IMR-90 (cell line): ENCODE measurements around the gene EFNB2. TPM values are rescaled to one million over a fixed set of nuclear protein-coding genes. Genes with fewer than 3 reads are reported as not detected.

Source experiments
- ATAC-seq: fragments of 200-7000 bp; cut with Tn5 transposase; 2 replicates; pipeline ENCODE4 v1.9.1; 2020; ENCODE audit warnings: low read depth, mild to moderate bottlenecking, moderate library complexity
- BruUV-seq: library from RNA; stranded (reverse); fragments of 400-500 nt; replicated peaks from 2 replicates; lab custom pipeline; 2021; lab: Mats Ljungman, UMichigan
- CTCF ChIA-PET: fragments of 300-600 bp; formaldehyde crosslinking; extraction: SDS; loops from one replicate; lab custom pipeline; 2021; ENCODE audit warnings: antibody characterized with exemption; lab: Yijun Ruan, JAX
- POLR2A ChIA-PET: fragments of 300-600 bp; sonication (Branson Sonifier 250); formaldehyde crosslinking; loops from one replicate; lab custom pipeline; 2022; ENCODE audit warnings: antibody characterized with exemption; ENCODE audit not compliant: unreplicated experiment; lab: Charles Lee
- DNase-seq: peaks from one replicate; pipeline ENCODE4 v3.0.0; 2013
- H2AFZ ChIP-seq: replicated peaks from 2 replicates; pipeline ENCODE3; 2013; ENCODE audit warnings: low read length, mild to moderate bottlenecking; ENCODE audit not compliant: poor library complexity
- H2AK5ac ChIP-seq: 2 replicates; pipeline ENCODE4 v1.6.1; 2013; ENCODE audit warnings: low read depth, low read length, inconsistent platforms
- H2AK9ac ChIP-seq: replicated peaks from 2 replicates; pipeline ENCODE3; 2013; ENCODE audit warnings: mild to moderate bottlenecking, low read depth, low read length, moderate library complexity; ENCODE audit not compliant: poor library complexity
- H2BK120ac ChIP-seq: 2 replicates; pipeline ENCODE4 v1.6.1; 2013; ENCODE audit warnings: low read depth, low read length, inconsistent platforms
- H2BK15ac ChIP-seq: 3 replicates; pipeline ENCODE4 v1.6.1; 2013; ENCODE audit warnings: low read depth, low read length, inconsistent platforms
- H2BK20ac ChIP-seq: 2 replicates; pipeline ENCODE4 v1.6.1; 2013; ENCODE audit warnings: low read depth, mild to moderate bottlenecking, inconsistent platforms, low read length, moderate library complexity
- H2BK5ac ChIP-seq: 2 replicates; pipeline ENCODE4 v1.6.1; 2013; ENCODE audit warnings: mild to moderate bottlenecking, low read depth, low read length, inconsistent platforms; ENCODE audit not compliant: poor library complexity, severe bottlenecking
- H3K14ac ChIP-seq: replicated peaks from 2 replicates; pipeline ENCODE4 v1.6.1; 2013; ENCODE audit warnings: low read depth, low read length, inconsistent platforms
- H3K18ac ChIP-seq: 2 replicates; pipeline ENCODE4 v1.6.1; 2013; ENCODE audit warnings: low read depth, low read length, control low read depth
- H3K23ac ChIP-seq: 2 replicates; pipeline ENCODE4 v1.6.1; 2013; ENCODE audit warnings: low read depth, low read length, inconsistent platforms
- H3K27ac ChIP-seq: 2 replicates; pipeline ENCODE4 v1.5.1; 2013; ENCODE audit warnings: mild to moderate bottlenecking, control low read depth, low read length; ENCODE audit not compliant: insufficient read depth
- H3K27me3 ChIP-seq: 2 replicates; pipeline ENCODE4 v1.6.1; 2013; ENCODE audit warnings: low read length; ENCODE audit not compliant: control insufficient read depth, insufficient read depth
- H3K36me3 ChIP-seq: 2 replicates; pipeline ENCODE4 v1.6.1; 2013; ENCODE audit warnings: low read length, mixed read lengths; ENCODE audit not compliant: control insufficient read depth, insufficient read depth
- H3K4ac ChIP-seq: 2 replicates; pipeline ENCODE4 v1.6.1; 2013; ENCODE audit warnings: low read depth, low read length, inconsistent platforms
- H3K4me1 ChIP-seq: 2 replicates; pipeline ENCODE4 v1.6.1; 2013; ENCODE audit warnings: low read length, mixed read lengths; ENCODE audit not compliant: control insufficient read depth, insufficient read depth
- H3K4me2 ChIP-seq: 2 replicates; pipeline ENCODE4 v1.6.1; 2013; ENCODE audit warnings: low read depth, mild to moderate bottlenecking, control low read depth, low read length, moderate library complexity
- H3K4me3 ChIP-seq: 2 replicates; pipeline ENCODE4 v1.5.1; 2013; ENCODE audit warnings: low read depth, mild to moderate bottlenecking, control low read depth, low read length, moderate library complexity; ENCODE audit not compliant: insufficient read depth
- H3K56ac ChIP-seq: 2 replicates; pipeline ENCODE4 v1.6.1; 2013; ENCODE audit warnings: low read length, inconsistent platforms; ENCODE audit not compliant: insufficient read depth; ENCODE audit errors: extremely low read depth
- H3K79me1 ChIP-seq, 2 experiments: 2 replicates each; pipeline ENCODE4 v1.6.1; 2013; ENCODE audit warnings: low read length in 2 of 2, inconsistent platforms in 1 of 2, low read depth in 1 of 2
- H3K9ac ChIP-seq: 2 replicates; pipeline ENCODE4 v1.6.1; 2013; ENCODE audit warnings: low read depth, low read length, control low read depth
- H3K9me1 ChIP-seq: 2 replicates; pipeline ENCODE4 v1.6.1; 2013; ENCODE audit warnings: low read length, inconsistent platforms; ENCODE audit not compliant: insufficient read depth
- H3K9me3 ChIP-seq: 2 replicates; pipeline ENCODE4 v1.6.1; 2013; ENCODE audit warnings: low read length; ENCODE audit not compliant: control insufficient read depth, insufficient read depth
- H4K20me1 ChIP-seq: 2 replicates; pipeline ENCODE4 v1.6.1; 2013; ENCODE audit warnings: low read length, inconsistent platforms; ENCODE audit not compliant: insufficient read depth
- H4K5ac ChIP-seq: 2 replicates; pipeline ENCODE4 v1.6.1; 2013; ENCODE audit warnings: mild to moderate bottlenecking, low read depth, low read length, control low read depth
- H4K8ac ChIP-seq, 2 experiments: 2 replicates each; pipeline ENCODE4 v1.6.1; 2013; ENCODE audit warnings: low read depth in 2 of 2, low read length in 2 of 2, control low read depth in 1 of 2, inconsistent platforms in 1 of 2
- H4K91ac ChIP-seq: 2 replicates; pipeline ENCODE4 v1.6.1; 2013; ENCODE audit warnings: low read depth, low read length, inconsistent platforms; ENCODE audit not compliant: insufficient read depth
- BHLHE40 ChIP-seq: fragments of 150-350 bp; IDR thresholded peaks from 2 replicates; pipeline ENCODE4 v1.6.1; 2016; ENCODE audit warnings: mild to moderate bottlenecking, low read depth, low read length
- CEBPB ChIP-seq: IDR thresholded peaks from 2 replicates; pipeline ENCODE4 v1.6.1; 2012; ENCODE audit warnings: low read depth, low read length, improper control_type of control experiment
- CHD1 ChIP-seq: IDR thresholded peaks from 2 replicates; pipeline ENCODE4 v1.6.1; 2012; ENCODE audit warnings: low read depth, low read length, improper control_type of control experiment
- CTCF ChIP-seq: conservative IDR thresholded peaks from 2 replicates; pipeline ENCODE4 v1.5.1; 2012; ENCODE audit warnings: mild to moderate bottlenecking, low read depth, low read length, improper control_type of control experiment
- MAFK ChIP-seq: IDR thresholded peaks from 2 replicates; pipeline ENCODE4 v1.6.1; 2012; ENCODE audit warnings: low read depth, low read length, improper control_type of control experiment
- MAZ ChIP-seq: IDR thresholded peaks from 2 replicates; pipeline ENCODE4 v1.6.1; 2012; ENCODE audit warnings: low read depth, mild to moderate bottlenecking, low read length, improper control_type of control experiment, moderate library complexity, borderline replicate concordance
- POLR2A ChIP-seq: IDR thresholded peaks from 2 replicates; pipeline ENCODE4 v1.6.1; 2012; ENCODE audit warnings: mild to moderate bottlenecking, low read depth, low read length
- RAD21 ChIP-seq: IDR thresholded peaks from 2 replicates; pipeline ENCODE4 v1.6.1; 2012; ENCODE audit warnings: low read length, improper control_type of control experiment
- RCOR1 ChIP-seq: IDR thresholded peaks from 2 replicates; pipeline ENCODE4 v1.6.1; 2012; ENCODE audit warnings: mild to moderate bottlenecking, low read length, improper control_type of control experiment; ENCODE audit not compliant: insufficient replicate concordance
- RFX5 ChIP-seq: IDR thresholded peaks from 2 replicates; pipeline ENCODE4 v1.8.0; 2012; ENCODE audit warnings: low read depth, mild to moderate bottlenecking, low read length, moderate library complexity
- SMC3 ChIP-seq: fragments of 150-350 bp; IDR thresholded peaks from 2 replicates; pipeline ENCODE4 v1.6.1; 2016; ENCODE audit warnings: low read depth, mild to moderate bottlenecking, antibody characterized with exemption, low read length, moderate library complexity
- WGBS, 2 experiments: methylation state at CpG; one replicate each; pipeline versions ENCODE4 v1.1.5 to v1.1.7; 2013; ENCODE audit warnings: missing lambda C conversion rate in 2 of 2; ENCODE audit not compliant: insufficient read length in 1 of 2; ENCODE audit errors: extremely low coverage in 2 of 2; 5-methylcytosine and 5-hydroxymethylcytosine counted together
- dilution Hi-C: fragments of 300-500 bp; cut with HindIII; formaldehyde crosslinking; loops from one replicate; pipeline ENCODE4 v1.14.3; 2018; ENCODE audit warnings: low sequenced_read_pairs; ENCODE audit not compliant: unreplicated experiment
- in situ Hi-C: fragments of 300-500 bp; cut with MboI; formaldehyde crosslinking; loops from 3 replicates; pipeline ENCODE4 v1.14.3; 2019; ENCODE audit warnings: low sequenced_read_pairs, inconsistent platforms, mixed read lengths
- intact Hi-C: fragments of 100-400 bp; cut with micrococcal nuclease; formaldehyde crosslinking; loops from 2 replicates; pipeline ENCODE4 v1.10.0; 2022
- polyA plus RNA-seq, 3 experiments: library from polyadenylated mRNA; depleted of rRNA; stranded (reverse); fragments of >200 nt; gene quantifications; 2 replicates each; pipeline ENCODE4 v1.2.3, GENCODE V29; 2012; ENCODE audit warnings: low replicate concordance in 1 of 3
- total RNA-seq: library from RNA; depleted of rRNA; stranded (reverse); fragments of >200 nt; gene quantifications from 2 replicates; pipeline ENCODE4 v1.2.3, GENCODE V29; 2012
- TF ChIP-seq, protein P1 (sequence below): fragments of 150-350 bp; IDR thresholded peaks from 2 replicates; pipeline ENCODE4 v1.6.1; 2016; ENCODE audit warnings: low read depth, mild to moderate bottlenecking, low read length, moderate library complexity, borderline replicate concordance
- TF ChIP-seq, protein P2 (sequence below): fragments of 150-350 bp; IDR thresholded peaks from 2 replicates; pipeline ENCODE4 v1.6.1; 2017; ENCODE audit warnings: mild to moderate bottlenecking, antibody characterized with exemption, low read length, low read depth

Gene EFNB2
- total and polyA plus RNA-seq, 2 of the 4 experiments (the other 2 are of a cell fraction), result 5.4 to 6.0 TPM

DNA sequence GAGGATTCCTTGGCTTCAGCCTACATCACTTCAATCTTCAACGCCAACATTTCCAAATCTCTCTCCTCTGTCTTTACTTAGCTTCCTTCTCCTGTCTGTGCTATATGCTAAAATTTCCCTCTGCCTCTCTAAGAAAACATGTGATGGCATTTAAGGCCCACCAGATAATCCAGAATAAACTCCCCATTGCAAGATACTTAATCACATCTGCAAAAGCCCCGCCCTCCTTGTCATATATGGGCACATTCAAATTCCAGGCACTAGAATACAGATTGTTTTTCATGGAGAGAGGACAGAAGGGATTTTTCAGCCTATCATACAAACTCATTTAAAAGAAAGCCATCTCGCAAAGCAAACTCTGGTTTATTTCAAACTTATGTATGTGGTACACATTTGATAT is 16.3 kb upstream of the EFNB2 start:
- no peak overlapping the region for H3K4ac ChIP-seq
- no peak overlapping the region for H3K4me2 ChIP-seq
- H4K5ac ChIP-seq, result no peak overlapping the region
- H3K9me3 ChIP-seq, result no peaks in the 10 kb centered on the region
- no peak overlapping the region for H4K91ac ChIP-seq
- peaks cover 14 to 49% of the 10 kb centered on the region in 2 experiments for H3K79me1 ChIP-seq
- H3K56ac ChIP-seq, result no peak overlapping the region
- no peak overlapping the region for H3K9ac ChIP-seq
- no peak overlapping the region for H2BK120ac ChIP-seq
- H3K4me3 ChIP-seq, result no peak overlapping the region
- H4K8ac ChIP-seq, result no peak overlapping the region
- no CpG with 5 or more reads among the region's 3 CpGs for WGBS, 2 experiments
- dilution Hi-C loops (no loop called here), in situ Hi-C loops (loop anchor here (10.0 kb wide), 1 partner anchor 573 kb away; no protein-coding TSS in a partner anchor), intact Hi-C loops (no loop called here)
- no TSS peak for BruUV-seq
- H3K4me1 ChIP-seq, result peaks cover 6% of the 10 kb centered on the region
- peaks cover 9% of the 10 kb centered on the region for H3K9me1 ChIP-seq
- TF ChIP-seq MAZ (no peak), RCOR1 (no peak), CHD1 (no peak), CEBPB (no peak), SMC3 (no peak), CTCF (no peak), BHLHE40 (no peak), RFX5 (no peak), MAFK (no peak), POLR2A (no peak), RAD21 (no peak)
- TF ChIP-seq, protein P1, sequence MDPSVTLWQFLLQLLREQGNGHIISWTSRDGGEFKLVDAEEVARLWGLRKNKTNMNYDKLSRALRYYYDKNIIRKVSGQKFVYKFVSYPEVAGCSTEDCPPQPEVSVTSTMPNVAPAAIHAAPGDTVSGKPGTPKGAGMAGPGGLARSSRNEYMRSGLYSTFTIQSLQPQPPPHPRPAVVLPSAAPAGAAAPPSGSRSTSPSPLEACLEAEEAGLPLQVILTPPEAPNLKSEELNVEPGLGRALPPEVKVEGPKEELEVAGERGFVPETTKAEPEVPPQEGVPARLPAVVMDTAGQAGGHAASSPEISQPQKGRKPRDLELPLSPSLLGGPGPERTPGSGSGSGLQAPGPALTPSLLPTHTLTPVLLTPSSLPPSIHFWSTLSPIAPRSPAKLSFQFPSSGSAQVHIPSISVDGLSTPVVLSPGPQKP, result no peak
- TF ChIP-seq, protein P2, sequence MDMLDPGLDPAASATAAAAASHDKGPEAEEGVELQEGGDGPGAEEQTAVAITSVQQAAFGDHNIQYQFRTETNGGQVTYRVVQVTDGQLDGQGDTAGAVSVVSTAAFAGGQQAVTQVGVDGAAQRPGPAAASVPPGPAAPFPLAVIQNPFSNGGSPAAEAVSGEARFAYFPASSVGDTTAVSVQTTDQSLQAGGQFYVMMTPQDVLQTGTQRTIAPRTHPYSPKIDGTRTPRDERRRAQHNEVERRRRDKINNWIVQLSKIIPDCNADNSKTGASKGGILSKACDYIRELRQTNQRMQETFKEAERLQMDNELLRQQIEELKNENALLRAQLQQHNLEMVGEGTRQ, result no peak
- no peak for ATAC-seq
- H3K18ac ChIP-seq, result no peak overlapping the region
- no peaks in the 10 kb centered on the region for H3K27me3 ChIP-seq
- no peak overlapping the region for H2AFZ ChIP-seq
- no peak overlapping the region for H3K23ac ChIP-seq
- H2AK5ac ChIP-seq, result no peak overlapping the region
- ChIA-PET POLR2A (interaction anchor here (0.8 kb wide), 1 partner anchor 15 kb away, joined by 4 read pairs; no protein-coding TSS in a partner anchor), CTCF (no interaction called here)
- H3K27ac ChIP-seq, result no peak overlapping the region
- no peak overlapping the region for H2AK9ac ChIP-seq
- no peak overlapping the region for H3K14ac ChIP-seq
- no peak for DNase-seq
- H2BK20ac ChIP-seq, result no peak overlapping the region
- peaks cover 24% of the 10 kb centered on the region for H3K36me3 ChIP-seq
- H2BK5ac ChIP-seq, result no peak overlapping the region
- peaks cover 39% of the 10 kb centered on the region for H4K20me1 ChIP-seq
- H2BK15ac ChIP-seq, result no peak overlapping the region
